GM23248 (cell line): ENCODE data around the gene NOTCH2.
"Not testable (repeated sequence)": the region's sequence is repeated elsewhere in the genome, so short reads cannot be mapped to it uniquely, and the experiment has no call there.

Experiments used
- EZH2 ChIP-seq: fragments of 200-600 bp; sonication (generic); IDR thresholded peaks from 2 replicates; pipeline ENCODE4 v1.6.1; 2018; ENCODE audit warnings: antibody characterized with exemption, mild to moderate bottlenecking; ENCODE audit not compliant: insufficient read depth, poor library complexity, severe bottlenecking
- EZH2phosphoT487 ChIP-seq: fragments of 200-600 bp; sonication (generic); IDR thresholded peaks from 2 replicates; pipeline ENCODE4 v1.6.1; 2018; ENCODE audit warnings: antibody characterized with exemption, moderate library complexity, mild to moderate bottlenecking, low read depth; ENCODE audit not compliant: insufficient read depth

DNA sequence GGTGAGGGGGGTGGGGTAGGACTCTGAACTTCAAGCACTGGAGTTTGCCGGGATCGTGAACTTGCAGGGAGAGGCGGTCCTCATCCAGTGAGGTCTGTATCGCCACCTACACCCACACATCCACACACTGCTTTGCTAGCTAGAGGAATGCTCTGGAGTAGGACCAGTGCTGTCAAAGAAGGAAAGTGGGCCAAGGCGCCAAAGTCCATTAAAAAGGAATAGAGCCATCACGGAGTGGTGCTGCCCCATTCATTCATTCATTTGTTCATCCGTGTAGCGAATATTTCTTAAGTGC lies 405 bp upstream of the NOTCH2 start:
- not testable (repeated sequence) for TF ChIP-seq EZH2phosphoT487, EZH2
